Gastrocnemius medialis (tissue), 4 donors: Measurements from ENCODE around the gene SCMH1.

ENCODE experiments used
- CTCF ChIP-seq, 5 experiments: fragments of 450-650 bp in 3 of 5; fragments of 200-600 bp in 2 of 5; sonication (generic) in 2 of 5; IDR thresholded peaks in 4 of 5; conservative IDR thresholded peaks in 1 of 5; 1 replicate in 4 of 5; 2 replicates in 1 of 5; pipeline ENCODE4 v1.5.1; 2016 to 2019; ENCODE audit warnings: antibody characterized with exemption in 5 of 5, mild to moderate bottlenecking in 3 of 5, moderate library complexity in 3 of 5
- POLR2A ChIP-seq, 2 donors: fragments of 450-650 bp; IDR thresholded peaks; one replicate each; pipeline ENCODE4 v1.6.1; 2017; ENCODE audit warnings: antibody characterized with exemption in 2 of 2, mild to moderate bottlenecking in 2 of 2, moderate library complexity in 2 of 2

- no peak for TF ChIP-seq CTCF (IDR thresholded peaks at IDR 0.05 in 4 of 5, conservative IDR thresholded peaks at IDR 0.05 in 1 of 5)
- TF ChIP-seq POLR2A (IDR thresholded peaks at IDR 0.05) = no peak
Observed at GRCh38 chr1:41164727-41165126, 77.4 kb downstream of the SCMH1 start.
